ENCODE results near the gene TBPL2. TPM values are rescaled to one million over a fixed set of nuclear protein-coding genes. Genes with fewer than 3 reads are reported as not detected.
A peak's percentile ranks its signal among the peaks of the same experiment; 100 is the strongest.

Gene TBPL2
- total and polyA plus RNA-seq, 2 experiments from 2014 or later = 0.23 to 0.27 TPM

DNA sequence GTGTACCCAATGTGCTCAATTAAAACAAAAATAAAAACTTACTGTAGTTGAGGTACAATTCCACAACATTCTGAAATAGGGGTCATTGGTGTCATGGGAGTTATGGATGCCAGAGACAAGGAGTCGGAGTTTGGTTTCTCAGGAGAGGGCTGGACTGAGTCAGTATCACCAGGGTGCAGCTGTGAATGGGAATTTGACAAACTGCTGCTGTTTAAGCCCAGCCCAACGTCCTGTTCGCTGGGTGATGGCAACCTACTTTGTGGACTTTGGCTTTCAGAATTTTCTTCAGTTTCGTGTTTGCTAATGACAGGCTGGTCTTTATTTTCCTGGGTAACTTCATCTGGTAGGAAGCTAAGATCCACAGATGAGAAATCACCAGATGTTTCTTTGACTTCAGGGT is 3.9 kb downstream of the TBPL2 start:
- Histone ChIP-seq H3K27me3 (no peaks in the 10 kb centered on the region), H3K4me3 (no peak overlapping the region), H3K27ac (peak overlapping the region; percentile 35), H3K9me2 (replicated peaks; ENCODE audit: insufficient read depth) (no peaks in the 10 kb centered on the region), H2AFZ (no peak overlapping the region), H3K4me1 (ENCODE audit: insufficient read depth) (peaks cover 7% of the 10 kb centered on the region), H3K4me2 (no peak overlapping the region), H3K79me2 (no peaks in the 10 kb centered on the region), H4K20me1 (ENCODE audit: insufficient read depth, poor library complexity, severe bottlenecking) (no peaks in the 10 kb centered on the region), H3K9me3 (ENCODE audit: low read depth) (no peaks in the 10 kb centered on the region), H3K36me3 (replicated peaks; ENCODE audit: insufficient read depth, low read depth) (no peaks in the 10 kb centered on the region)
- TF ChIP-seq EZH2phosphoT487 (IDR thresholded peaks at IDR 0.05; ENCODE audit: low read depth, severe bottlenecking, unreplicated experiment) (no peak), EZH2 (IDR thresholded peaks at IDR 0.05; ENCODE audit: borderline replicate concordance) (no peak)
- TF ChIP-seq, protein P1, sequence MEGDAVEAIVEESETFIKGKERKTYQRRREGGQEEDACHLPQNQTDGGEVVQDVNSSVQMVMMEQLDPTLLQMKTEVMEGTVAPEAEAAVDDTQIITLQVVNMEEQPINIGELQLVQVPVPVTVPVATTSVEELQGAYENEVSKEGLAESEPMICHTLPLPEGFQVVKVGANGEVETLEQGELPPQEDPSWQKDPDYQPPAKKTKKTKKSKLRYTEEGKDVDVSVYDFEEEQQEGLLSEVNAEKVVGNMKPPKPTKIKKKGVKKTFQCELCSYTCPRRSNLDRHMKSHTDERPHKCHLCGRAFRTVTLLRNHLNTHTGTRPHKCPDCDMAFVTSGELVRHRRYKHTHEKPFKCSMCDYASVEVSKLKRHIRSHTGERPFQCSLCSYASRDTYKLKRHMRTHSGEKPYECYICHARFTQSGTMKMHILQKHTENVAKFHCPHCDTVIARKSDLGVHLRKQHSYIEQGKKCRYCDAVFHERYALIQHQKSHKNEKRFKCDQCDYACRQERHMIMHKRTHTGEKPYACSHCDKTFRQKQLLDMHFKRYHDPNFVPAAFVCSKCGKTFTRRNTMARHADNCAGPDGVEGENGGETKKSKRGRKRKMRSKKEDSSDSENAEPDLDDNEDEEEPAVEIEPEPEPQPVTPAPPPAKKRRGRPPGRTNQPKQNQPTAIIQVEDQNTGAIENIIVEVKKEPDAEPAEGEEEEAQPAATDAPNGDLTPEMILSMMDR (IDR thresholded peaks at IDR 0.05; ENCODE audit: poor library complexity) = no peak
- no peak for DNase-seq (ENCODE audit: low spot score)
- WGBS (ENCODE audit: low lambda C conversion rate, missing lambda C conversion rate) = 36% methylated on average over 4 of the region's 4 CpGs

DNA sequence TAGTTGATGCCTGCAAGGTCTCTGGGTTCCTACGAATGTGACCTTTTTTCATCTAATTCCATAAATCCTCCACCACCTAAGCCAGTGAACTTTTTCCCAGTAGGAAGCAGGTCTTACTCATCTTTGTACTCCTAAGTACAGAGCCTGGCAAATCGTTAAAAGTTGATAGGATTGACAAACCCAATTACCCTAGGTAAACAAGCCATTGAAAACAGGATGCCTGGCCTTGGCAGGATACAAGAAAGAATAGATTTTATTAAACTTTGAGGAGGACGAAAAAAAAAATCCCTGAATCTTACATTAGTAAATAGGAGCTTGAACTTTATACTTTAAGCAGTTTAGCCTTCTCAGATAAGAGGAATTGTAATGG is 5.6 kb downstream of the TBPL2 start:
- 33% methylated on average over 3 of the region's 3 CpGs for WGBS (ENCODE audit: low lambda C conversion rate, missing lambda C conversion rate)
- TF ChIP-seq EZH2 (IDR thresholded peaks at IDR 0.05; ENCODE audit: borderline replicate concordance) = no peak
- TF ChIP-seq, protein P1 (IDR thresholded peaks at IDR 0.05; ENCODE audit: poor library complexity) = no peak
- no peak for TF ChIP-seq EZH2phosphoT487 (IDR thresholded peaks at IDR 0.05; ENCODE audit: low read depth, severe bottlenecking, unreplicated experiment)
- peaks cover 7% of the 10 kb centered on the region for H3K4me1 ChIP-seq (ENCODE audit: insufficient read depth)
- peak overlapping the region; percentile 21 for H3K4me2 ChIP-seq
- H3K9me3 ChIP-seq (ENCODE audit: low read depth) = no peaks in the 10 kb centered on the region
- H3K36me3 ChIP-seq (replicated peaks; ENCODE audit: insufficient read depth, low read depth) = no peaks in the 10 kb centered on the region
- peak; percentile 38 for DNase-seq (ENCODE audit: low spot score)
- H3K27ac ChIP-seq = peak overlapping the region; percentile 60
- no peaks in the 10 kb centered on the region for H4K20me1 ChIP-seq (ENCODE audit: insufficient read depth, poor library complexity, severe bottlenecking)
- no peaks in the 10 kb centered on the region for H3K27me3 ChIP-seq
- no peak overlapping the region for H2AFZ ChIP-seq
- H3K4me3 ChIP-seq = no peak overlapping the region
- H3K9me2 ChIP-seq (replicated peaks; ENCODE audit: insufficient read depth) = no peaks in the 10 kb centered on the region
- no peaks in the 10 kb centered on the region for H3K79me2 ChIP-seq

DNA sequence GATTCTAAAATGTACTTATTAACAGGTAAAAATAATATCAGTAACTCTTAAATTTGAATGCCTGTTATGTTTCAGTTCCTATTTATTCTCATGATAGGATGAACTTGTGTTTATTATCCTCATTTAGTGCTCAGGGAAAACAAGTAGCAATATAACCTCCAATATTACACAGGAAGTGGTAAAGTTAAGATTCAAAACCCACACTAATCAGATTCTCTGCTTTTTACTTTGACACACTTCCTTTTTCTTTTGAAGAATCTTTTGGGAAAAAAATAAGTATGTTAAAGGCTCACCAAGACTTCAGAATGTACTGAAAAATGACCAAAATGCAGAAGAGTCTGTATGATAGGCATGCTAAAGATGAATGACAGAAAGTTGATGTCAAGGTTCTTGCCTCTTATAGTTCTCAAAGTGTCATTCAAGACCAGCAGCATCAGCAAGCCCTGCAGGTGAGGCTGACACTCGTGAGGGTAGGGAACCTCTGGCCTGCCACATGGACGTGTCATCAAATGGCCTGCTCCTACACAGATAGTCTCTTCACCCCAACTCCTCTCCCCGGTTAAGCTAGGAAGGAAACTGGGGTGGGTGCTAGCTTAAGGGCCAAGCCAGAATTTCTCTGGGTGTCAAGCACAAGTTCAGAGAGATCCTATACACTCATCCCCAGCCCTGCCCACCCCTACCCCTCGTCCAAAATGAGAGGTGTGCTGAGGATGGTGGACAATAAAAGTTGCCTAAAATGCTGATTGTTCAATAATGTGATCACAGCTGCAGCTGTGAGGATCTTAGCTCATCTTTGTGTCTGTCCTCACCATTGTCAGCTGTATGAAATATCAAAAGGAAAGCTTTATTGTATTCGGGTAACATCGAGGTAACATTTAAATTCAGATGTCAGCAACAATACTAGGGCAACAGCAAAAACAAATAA is 6.3 kb downstream of the TBPL2 start:
- H3K4me2 ChIP-seq = peak overlapping the region; percentile 21
- H3K9me2 ChIP-seq (replicated peaks; ENCODE audit: insufficient read depth) = no peaks in the 10 kb centered on the region
- H3K4me3 ChIP-seq = no peak overlapping the region
- H3K79me2 ChIP-seq = no peaks in the 10 kb centered on the region
- peaks cover 7% of the 10 kb centered on the region for H3K4me1 ChIP-seq (ENCODE audit: insufficient read depth)
- no peaks in the 10 kb centered on the region for H4K20me1 ChIP-seq (ENCODE audit: insufficient read depth, poor library complexity, severe bottlenecking)
- no peak overlapping the region for H2AFZ ChIP-seq
- no peaks in the 10 kb centered on the region for H3K36me3 ChIP-seq (replicated peaks; ENCODE audit: insufficient read depth, low read depth)
- no peaks in the 10 kb centered on the region for H3K27me3 ChIP-seq
- 69% methylated on average over 6 of the region's 6 CpGs for WGBS (ENCODE audit: low lambda C conversion rate, missing lambda C conversion rate)
- DNase-seq (ENCODE audit: low spot score) = no peak
- H3K27ac ChIP-seq = peak overlapping the region; percentile 60
- H3K9me3 ChIP-seq (ENCODE audit: low read depth) = no peaks in the 10 kb centered on the region
- TF ChIP-seq EZH2phosphoT487 (IDR thresholded peaks at IDR 0.05; ENCODE audit: low read depth, severe bottlenecking, unreplicated experiment) (no peak), EZH2 (IDR thresholded peaks at IDR 0.05; ENCODE audit: borderline replicate concordance) (no peak)
- TF ChIP-seq, protein P1 (IDR thresholded peaks at IDR 0.05; ENCODE audit: poor library complexity) = no peak
